GM19467 (cell line): ENCODE results near the gene IMMP2L.

Experiments used
- ATAC-seq: cut with Tn5 transposase; IDR thresholded peaks from one replicate; pipeline ENCODE4 v1.9.1; 2021; ENCODE audit warnings: mild to moderate bottlenecking, moderate library complexity; ENCODE audit not compliant: unreplicated experiment

Gene IMMP2L

GRCh38 chr7:110894111-110894510 is 668.2 kb downstream of the IMMP2L start:
- ATAC-seq: no peak

GRCh38 chr7:110891197-110891596 is 671.1 kb downstream of the IMMP2L start:
- no peak for ATAC-seq

- no peak for ATAC-seq
These were observed 672.2 kb downstream of the IMMP2L start for GRCh38 chr7:110890101-110890500.

- no peak for ATAC-seq
These were observed 673.0 kb downstream of the IMMP2L start for GRCh38 chr7:110889335-110889734.

- no peak for ATAC-seq
These were observed 673.7 kb downstream of the IMMP2L start for GRCh38 chr7:110888641-110889040.

GRCh38 chr7:110885474-110885873 is 676.8 kb downstream of the IMMP2L start:
- no peak for ATAC-seq

GRCh38 chr7:110881721-110882120 is 680.6 kb downstream of the IMMP2L start:
- ATAC-seq: no peak

- ATAC-seq: no peak
These were observed 681.3 kb downstream of the IMMP2L start for GRCh38 chr7:110880971-110881370.

- ATAC-seq: no peak
These were observed 685.3 kb downstream of the IMMP2L start for GRCh38 chr7:110877016-110877415.

- ATAC-seq: no peak
These were observed 686.9 kb downstream of the IMMP2L start for GRCh38 chr7:110875346-110875745.

- ATAC-seq: no peak
These were observed 690.4 kb downstream of the IMMP2L start for GRCh38 chr7:110871856-110872255.

- ATAC-seq: no peak
These were observed 691.4 kb downstream of the IMMP2L start for GRCh38 chr7:110870926-110871325.

GRCh38 chr7:110868458-110868857 is 693.8 kb downstream of the IMMP2L start:
- ATAC-seq: no peak

- no peak for ATAC-seq
These were observed 694.5 kb downstream of the IMMP2L start for GRCh38 chr7:110867771-110868170.

GRCh38 chr7:110863258-110863657 is 699.0 kb downstream of the IMMP2L start:
- ATAC-seq: no peak

- ATAC-seq: no peak
These were observed 701.1 kb downstream of the IMMP2L start for GRCh38 chr7:110861163-110861562.

- no peak for ATAC-seq
These were observed 705.2 kb downstream of the IMMP2L start for GRCh38 chr7:110857106-110857505.

GRCh38 chr7:110856704-110857103 is 705.6 kb downstream of the IMMP2L start:
- ATAC-seq: no peak

- no peak for ATAC-seq
These were observed 707.6 kb downstream of the IMMP2L start for GRCh38 chr7:110854651-110855050.

- no peak for ATAC-seq
These were observed 708.1 kb downstream of the IMMP2L start for GRCh38 chr7:110854166-110854565.

GRCh38 chr7:110853263-110853662 is 709.0 kb downstream of the IMMP2L start:
- ATAC-seq: no peak

GRCh38 chr7:110852156-110852940 is 709.9 kb downstream of the IMMP2L start:
- ATAC-seq: no peak

- no peak for ATAC-seq
These were observed 712.1 kb downstream of the IMMP2L start for GRCh38 chr7:110850224-110850623.
